Breast epithelium (tissue), 3 donors: Measurements from ENCODE around the gene SEC24B.

Experiments used
- POLR2A ChIP-seq: fragments of 450-650 bp; IDR thresholded peaks from one replicate; pipeline ENCODE4 v1.6.1; 2016; ENCODE audit warnings: antibody characterized with exemption, mild to moderate bottlenecking, moderate library complexity
- POLR2AphosphoS5 ChIP-seq, 3 donors: sonication (generic); formaldehyde crosslinking; IDR thresholded peaks; one replicate each; pipeline ENCODE4 v1.6.1; 2017; ENCODE audit warnings: antibody characterized with exemption in 3 of 3
- TF ChIP-seq, protein P1 (sequence below), 3 donors: fragments of 450-650 bp; IDR thresholded peaks; one replicate each; pipeline ENCODE4 v1.5.1; 2016 to 2017; ENCODE audit warnings: antibody characterized with exemption in 3 of 3, mild to moderate bottlenecking in 3 of 3, moderate library complexity in 3 of 3

DNA sequence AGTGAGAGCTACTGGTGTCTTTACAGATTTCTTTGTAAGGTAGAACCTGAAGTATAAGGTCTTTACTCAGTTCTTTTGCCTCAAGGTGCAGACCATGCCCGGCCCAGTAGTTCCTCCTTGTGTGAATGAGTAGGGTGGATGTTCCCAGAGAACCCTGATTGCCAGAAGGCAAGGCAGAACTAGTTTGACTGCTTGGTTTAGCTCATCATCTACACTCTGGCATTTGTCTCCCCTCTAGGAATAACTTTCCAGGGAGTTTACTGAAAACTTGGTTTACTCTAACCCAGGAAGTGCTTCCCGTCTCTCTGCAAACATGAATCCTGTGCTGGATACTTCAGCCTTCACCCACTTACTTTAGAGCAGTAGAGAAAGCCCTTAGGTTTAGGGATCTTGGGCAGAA lies 155.5 kb downstream of the SEC24B start:
- TF ChIP-seq, protein P1, sequence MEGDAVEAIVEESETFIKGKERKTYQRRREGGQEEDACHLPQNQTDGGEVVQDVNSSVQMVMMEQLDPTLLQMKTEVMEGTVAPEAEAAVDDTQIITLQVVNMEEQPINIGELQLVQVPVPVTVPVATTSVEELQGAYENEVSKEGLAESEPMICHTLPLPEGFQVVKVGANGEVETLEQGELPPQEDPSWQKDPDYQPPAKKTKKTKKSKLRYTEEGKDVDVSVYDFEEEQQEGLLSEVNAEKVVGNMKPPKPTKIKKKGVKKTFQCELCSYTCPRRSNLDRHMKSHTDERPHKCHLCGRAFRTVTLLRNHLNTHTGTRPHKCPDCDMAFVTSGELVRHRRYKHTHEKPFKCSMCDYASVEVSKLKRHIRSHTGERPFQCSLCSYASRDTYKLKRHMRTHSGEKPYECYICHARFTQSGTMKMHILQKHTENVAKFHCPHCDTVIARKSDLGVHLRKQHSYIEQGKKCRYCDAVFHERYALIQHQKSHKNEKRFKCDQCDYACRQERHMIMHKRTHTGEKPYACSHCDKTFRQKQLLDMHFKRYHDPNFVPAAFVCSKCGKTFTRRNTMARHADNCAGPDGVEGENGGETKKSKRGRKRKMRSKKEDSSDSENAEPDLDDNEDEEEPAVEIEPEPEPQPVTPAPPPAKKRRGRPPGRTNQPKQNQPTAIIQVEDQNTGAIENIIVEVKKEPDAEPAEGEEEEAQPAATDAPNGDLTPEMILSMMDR (IDR thresholded peaks at IDR 0.05) = no peak
- TF ChIP-seq POLR2A (no peak), POLR2AphosphoS5 (IDR thresholded peaks at IDR 0.05) (no peak)
